HepG2 (cell line): ENCODE measurements around the gene BIRC5. TPM values are rescaled to one million over a fixed set of nuclear protein-coding genes. Genes with fewer than 3 reads are reported as not detected.

Experiments
- ADNP ChIP-seq: sonication (generic); formaldehyde crosslinking; IDR thresholded peaks from 2 replicates; pipeline ENCODE4 v1.4.0; 2020; ENCODE audit warnings: missing genetic modification reagents
- CCDC6 ChIP-seq: sonication (generic); formaldehyde crosslinking; IDR thresholded peaks from 2 replicates; pipeline ENCODE4 v1.8.1; 2022; ENCODE audit warnings: mild to moderate bottlenecking, missing genetic modification reagents, moderate library complexity
- CENPT ChIP-seq: sonication (generic); formaldehyde crosslinking; IDR thresholded peaks from 2 replicates; pipeline ENCODE4 v1.8.0; 2022; ENCODE audit warnings: low read depth, mild to moderate bottlenecking, moderate library complexity, missing genetic modification reagents
- KMT2A ChIP-seq: sonication (generic); formaldehyde crosslinking; IDR thresholded peaks from 2 replicates; pipeline ENCODE4 v1.4.0; 2020; ENCODE audit warnings: missing genetic modification reagents
- MED8 ChIP-seq: sonication (generic); formaldehyde crosslinking; IDR thresholded peaks from 2 replicates; pipeline ENCODE4 v1.8.1; 2023; ENCODE audit warnings: mild to moderate bottlenecking, missing genetic modification reagents; ENCODE audit not compliant: insufficient replicate concordance
- MYC ChIP-seq: sonication (generic); formaldehyde crosslinking; IDR thresholded peaks from 2 replicates; pipeline ENCODE4 v1.9.0; 2021; ENCODE audit warnings: missing genetic modification reagents, borderline replicate concordance
- NFRKB ChIP-seq: fragments of 450-650 bp; IDR thresholded peaks from 2 replicates; pipeline ENCODE4 v1.6.1; 2017
- SP2 ChIP-seq: sonication (generic); formaldehyde crosslinking; IDR thresholded peaks from 2 replicates; pipeline ENCODE4 v1.5.1; 2020; ENCODE audit warnings: mild to moderate bottlenecking, missing genetic modification reagents
- ZSCAN12 ChIP-seq: sonication (generic); formaldehyde crosslinking; IDR thresholded peaks from 2 replicates; pipeline ENCODE4 v1.9.0; 2021; ENCODE audit warnings: mild to moderate bottlenecking, missing genetic modification reagents
- polyA plus RNA-seq, 8 experiments: library from polyadenylated mRNA; depleted of rRNA in 3 of 8; stranded (reverse) in 7 of 8; unstranded in 1 of 8; fragments of >200 nt; fragmentation: Illumina TruSeq in 4 of 8; extraction: Trizol in 4 of 8; gene quantifications; 2 replicates each; pipeline versions ENCODE4 v1.2.1 to v1.2.3, GENCODE V29; 2011 to 2016; ENCODE audit warnings: low read depth in 4 of 8, missing spikeins in 1 of 8, mixed read lengths in 1 of 8; ENCODE audit not compliant: insufficient read depth in 1 of 8
- total RNA-seq, 5 experiments: library from RNA; depleted of rRNA; stranded (reverse); fragments of >200 nt; fragmentation: Illumina TruSeq; extraction: Trizol; gene quantifications; 2 replicates each; pipeline ENCODE4 v1.2.3, GENCODE V29; 2016; ENCODE audit warnings: low read depth in 1 of 5
- TF ChIP-seq, protein P1 (sequence below): sonication (generic); formaldehyde crosslinking; IDR thresholded peaks from 2 replicates; pipeline ENCODE4 v1.8.0; 2022; ENCODE audit warnings: missing genetic modification reagents, mild to moderate bottlenecking, borderline replicate concordance

The BIRC5 gene
- total and polyA plus RNA-seq, 2 of the 13 experiments (the other 11 are each of a cell fraction or from before 2014, with no cell fraction given) = 30.3 to 135 TPM

- TF ChIP-seq, protein P1, sequence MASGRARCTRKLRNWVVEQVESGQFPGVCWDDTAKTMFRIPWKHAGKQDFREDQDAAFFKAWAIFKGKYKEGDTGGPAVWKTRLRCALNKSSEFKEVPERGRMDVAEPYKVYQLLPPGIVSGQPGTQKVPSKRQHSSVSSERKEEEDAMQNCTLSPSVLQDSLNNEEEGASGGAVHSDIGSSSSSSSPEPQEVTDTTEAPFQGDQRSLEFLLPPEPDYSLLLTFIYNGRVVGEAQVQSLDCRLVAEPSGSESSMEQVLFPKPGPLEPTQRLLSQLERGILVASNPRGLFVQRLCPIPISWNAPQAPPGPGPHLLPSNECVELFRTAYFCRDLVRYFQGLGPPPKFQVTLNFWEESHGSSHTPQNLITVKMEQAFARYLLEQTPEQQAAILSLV (CRISPR knock-in tag) = peak; percentile 68; the same call in 1 of the 2 replicates
- 0 out of 2 replicates have a peak, but pooled peaks have one; percentile 29 for TF ChIP-seq ADNP (CRISPR knock-in tag)
- TF ChIP-seq MYC (CRISPR knock-in tag) = peak; percentile 98
- no peak; the same call in 1 of the 2 replicates for TF ChIP-seq CENPT (CRISPR knock-in tag)
- peak; percentile 94 for TF ChIP-seq KMT2A (CRISPR knock-in tag)
- no peak for TF ChIP-seq NFRKB
- TF ChIP-seq ZSCAN12 (CRISPR knock-in tag) = 0 out of 2 replicates have a peak, but pooled peaks have one; percentile 60
- TF ChIP-seq SP2 (CRISPR knock-in tag) = no peak; the same call in 1 of the 2 replicates
- peak; percentile 96 for TF ChIP-seq CCDC6 (CRISPR knock-in tag)
- TF ChIP-seq MED8 (CRISPR knock-in tag) = no peak
- TF ChIP-seq, all 625 proteins: peak for 358
These were observed at the start of gene BIRC5 (continued) for GRCh38 chr17:78214016-78214705.
